A204.1 (cell line): Measurements from ENCODE around the gene ACP4.
A peak's percentile ranks its signal among the peaks of the same experiment; 100 is the strongest.
"Not testable (repeated sequence)": the region's sequence is repeated elsewhere in the genome, so short reads cannot be mapped to it uniquely, and the experiment has no call there.

Experiments used
- FAIRE-seq: peaks from 2 replicates; lab custom pipeline; 2012; peaks lifted over from hg19 to GRCh38; lab: Jason Lieb, UNC

ACP4 gene

GRCh38 chr19:50797781-50798658 lies 7.8 kb downstream of the ACP4 start:
- FAIRE-seq, result no peak

DNA sequence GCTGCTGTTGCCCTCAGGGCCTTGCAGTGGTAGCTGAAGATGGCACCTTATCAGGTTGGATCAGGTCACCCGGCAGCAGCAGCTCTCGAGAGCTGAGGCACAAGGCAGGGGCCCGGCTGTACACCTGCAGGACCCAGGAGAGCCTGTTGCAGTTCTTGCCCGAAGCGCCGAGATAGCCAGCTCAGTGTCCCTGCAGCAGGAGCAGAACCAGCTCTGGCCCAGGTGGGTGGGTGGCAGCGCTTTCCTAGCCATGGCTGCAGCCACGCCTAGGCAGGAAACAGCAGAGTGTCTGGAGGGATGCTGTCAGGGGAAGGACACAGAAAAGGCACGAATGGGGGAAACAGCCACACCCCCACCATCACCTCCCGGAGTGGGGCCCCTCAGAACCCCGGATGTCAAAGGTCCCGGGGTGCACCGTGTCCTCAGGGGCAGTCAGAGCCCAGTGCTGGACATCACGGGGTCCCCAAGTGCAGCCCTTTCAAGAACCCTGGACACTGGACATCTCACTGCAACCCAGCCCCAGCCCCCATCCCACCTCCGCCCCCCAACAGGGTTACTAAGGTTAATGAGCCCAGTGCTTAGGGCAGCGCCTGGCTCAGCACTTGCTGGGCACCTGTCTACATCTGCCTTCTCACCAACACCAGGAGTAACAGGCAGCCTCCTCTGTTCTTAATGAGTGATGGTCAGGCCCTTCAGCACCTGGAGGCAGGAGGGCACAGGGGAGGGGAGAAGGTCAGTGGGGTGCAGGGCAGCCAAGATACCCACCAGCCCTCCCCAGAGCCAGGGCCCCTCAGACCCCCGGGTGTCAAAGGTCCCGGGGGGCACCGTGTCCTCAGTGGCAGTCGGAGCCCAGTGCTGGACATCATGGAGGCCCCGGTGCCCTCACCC lies 8.7 kb downstream of the ACP4 start:
- no peak for FAIRE-seq

- no peak for FAIRE-seq
Observed at GRCh38 chr19:50799547-50799851, 9.3 kb downstream of the ACP4 start.

DNA sequence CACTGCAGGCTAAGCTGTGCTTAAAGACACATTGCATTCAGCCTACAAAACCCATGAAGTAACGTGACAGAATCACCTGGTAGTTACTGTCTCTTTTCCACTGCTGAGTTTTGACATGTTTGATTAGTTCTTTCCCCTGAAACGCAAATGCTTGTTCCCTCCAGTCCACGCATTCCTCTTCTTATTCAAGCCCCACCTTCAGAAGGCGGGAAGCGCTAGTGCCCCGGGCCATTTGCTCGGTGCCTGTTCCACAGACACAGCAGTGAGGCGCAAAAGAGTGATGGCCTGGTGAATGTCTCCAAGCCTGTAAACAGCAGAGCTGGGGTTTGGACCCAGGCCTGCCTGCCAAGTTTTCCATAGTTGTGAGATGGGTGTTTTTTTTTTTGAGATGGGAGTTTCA lies 10.9 kb downstream of the ACP4 start:
- FAIRE-seq, result no peak

DNA sequence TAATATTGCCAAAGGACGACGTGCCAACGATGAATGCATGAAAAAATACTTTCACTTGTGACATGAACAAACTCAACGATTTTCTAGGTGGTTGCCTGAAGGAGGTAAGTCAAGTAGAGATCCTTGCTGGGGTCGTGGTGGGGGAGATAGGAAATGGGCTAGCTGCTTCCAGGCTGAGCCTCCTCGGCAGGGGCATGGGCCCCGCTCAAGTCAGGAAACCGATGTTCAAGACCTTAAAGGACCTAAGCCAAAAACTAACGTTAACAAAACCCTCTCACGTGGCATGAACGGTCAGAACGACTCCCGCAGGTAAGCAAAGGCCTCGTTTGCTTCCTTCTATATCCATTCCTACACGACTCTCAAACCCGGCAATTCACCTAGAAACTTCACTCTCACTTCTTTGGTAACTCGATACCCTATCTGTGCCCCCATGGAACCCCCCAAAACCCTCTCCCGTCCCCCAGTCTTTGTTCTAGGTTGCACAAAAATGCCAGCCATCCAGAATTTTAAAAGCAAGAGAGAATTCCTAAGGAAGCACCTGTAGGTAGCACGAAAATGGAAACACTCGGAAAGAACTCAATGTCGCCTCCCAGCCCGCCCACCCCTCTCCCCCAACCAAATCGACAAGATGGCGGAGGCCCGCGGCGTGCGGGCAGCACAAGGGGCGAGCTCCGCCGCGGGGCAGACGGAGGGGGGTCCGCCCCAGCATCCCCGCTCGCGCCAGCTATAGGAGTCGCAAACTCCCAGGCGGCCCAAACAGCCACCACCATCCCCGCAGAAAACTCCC lies 13.6 kb downstream of the ACP4 start:
- no peak for FAIRE-seq

GRCh38 chr19:50804420-50805272 lies 14.4 kb downstream of the ACP4 start:
- FAIRE-seq, result peak; percentile 95

DNA sequence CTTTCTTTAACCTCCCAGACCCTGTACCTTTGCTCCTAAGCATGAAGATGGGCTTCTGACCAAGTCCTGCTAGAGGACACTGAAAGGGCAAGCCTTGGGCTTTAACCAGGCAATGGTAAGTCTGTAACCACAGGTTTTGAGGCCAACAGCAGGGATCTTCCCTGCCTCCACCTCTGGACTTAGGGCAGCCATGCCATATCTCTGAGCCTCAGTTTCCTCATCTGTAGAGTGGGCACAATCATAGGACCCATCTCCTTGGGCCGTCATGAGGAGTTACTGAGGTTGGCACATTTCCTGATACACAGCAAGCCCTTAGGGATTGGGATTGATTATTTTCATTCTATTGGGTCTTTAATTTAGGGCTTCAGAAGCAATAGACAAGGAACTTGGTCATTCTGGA lies 18.6 kb downstream of the ACP4 start:
- FAIRE-seq, result no peak

- not testable (repeated sequence) for FAIRE-seq
Observed at GRCh38 chr19:50811622-50812238, 21.5 kb downstream of the ACP4 start.

DNA sequence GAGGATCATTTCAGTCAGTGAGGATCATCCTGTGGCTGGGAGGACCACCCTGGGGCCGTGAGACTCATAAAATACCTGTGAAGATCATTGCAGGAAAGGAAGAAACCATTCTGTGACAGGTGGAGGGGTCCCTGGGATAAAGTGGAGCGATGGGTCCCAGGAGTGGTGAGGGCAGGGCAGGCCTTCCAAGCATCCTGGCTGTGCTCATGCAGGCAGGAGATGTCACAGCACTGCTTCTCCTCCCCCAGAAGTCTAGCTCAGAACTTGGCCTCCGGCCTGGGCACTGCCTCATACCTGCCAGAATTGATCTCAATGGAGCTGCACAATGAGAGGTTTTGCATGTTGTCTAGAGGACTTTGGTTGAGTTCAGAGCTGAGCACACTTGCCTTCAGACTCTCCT lies 22.3 kb downstream of the ACP4 start:
- FAIRE-seq, result no peak

GRCh38 chr19:50814883-50815282 lies 24.7 kb downstream of the ACP4 start:
- FAIRE-seq, result no peak

- FAIRE-seq, result no peak
Observed at GRCh38 chr19:50815439-50815838, 25.2 kb downstream of the ACP4 start.

DNA sequence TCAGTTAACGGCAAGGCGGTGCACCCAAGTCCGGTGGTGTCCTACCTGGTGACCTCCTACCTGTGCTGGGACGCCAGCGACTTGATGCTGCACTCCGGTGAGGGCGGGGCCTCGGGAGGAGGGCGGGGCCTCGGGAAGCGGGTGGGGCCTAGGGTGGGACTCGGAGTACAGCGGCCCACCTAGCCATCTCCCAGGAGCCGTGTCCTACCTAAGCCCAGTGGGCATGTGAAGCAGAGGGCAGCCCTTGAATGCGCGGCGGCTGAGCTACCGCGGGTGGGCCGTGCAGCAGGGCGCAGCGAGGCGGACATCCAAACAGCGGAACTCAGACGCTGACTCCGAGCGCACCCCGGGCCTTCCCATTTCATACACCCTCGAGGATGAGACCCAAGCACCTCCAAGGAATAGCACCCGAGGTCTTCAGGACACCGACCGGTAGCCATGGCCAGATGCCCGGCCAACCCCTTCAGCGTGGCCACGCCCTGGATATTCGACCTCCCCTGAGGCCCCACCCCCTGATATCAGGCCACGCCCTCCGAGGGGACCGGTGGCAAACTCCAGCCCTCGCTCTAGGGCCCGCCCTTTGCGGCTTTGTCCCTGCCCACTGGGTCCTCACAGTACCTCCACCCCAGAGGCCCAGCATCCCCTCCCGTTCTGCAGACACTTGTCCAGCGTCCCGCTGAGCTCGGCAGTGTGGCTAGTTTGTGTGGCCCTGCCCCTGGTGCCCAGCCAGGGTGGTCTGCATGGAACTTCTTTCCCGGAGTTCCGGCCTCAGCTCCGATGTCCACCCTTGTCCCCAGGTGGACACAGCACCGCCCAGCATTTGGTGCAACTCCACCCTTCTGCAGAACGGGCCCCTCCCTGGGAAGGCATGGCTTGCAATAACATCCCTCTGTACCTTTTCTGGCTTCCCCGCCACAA lies 28.0 kb downstream of the ACP4 start:
- FAIRE-seq, result no peak

GRCh38 chr19:50818859-50819472 lies 28.8 kb downstream of the ACP4 start:
- FAIRE-seq, result no peak

DNA sequence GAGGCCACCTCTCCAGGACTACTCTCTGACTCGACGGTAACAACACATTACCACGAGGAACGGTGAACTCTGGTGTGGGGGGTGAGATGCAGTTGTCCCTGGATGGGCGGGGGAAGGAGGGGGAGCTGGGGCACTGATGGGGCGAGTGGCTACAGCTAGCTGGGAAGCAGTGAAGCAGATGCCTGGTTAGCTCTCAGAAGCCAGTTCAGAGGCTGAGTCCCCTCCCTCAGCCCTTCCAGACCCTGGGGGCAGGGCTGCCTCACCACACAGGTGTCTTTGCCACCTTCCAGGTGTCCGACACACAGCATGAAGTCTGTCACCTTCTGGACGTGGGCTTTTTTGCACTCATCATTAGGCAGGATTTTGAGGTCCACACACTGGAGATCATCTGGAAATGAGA lies 29.4 kb downstream of the ACP4 start:
- FAIRE-seq, result no peak

DNA sequence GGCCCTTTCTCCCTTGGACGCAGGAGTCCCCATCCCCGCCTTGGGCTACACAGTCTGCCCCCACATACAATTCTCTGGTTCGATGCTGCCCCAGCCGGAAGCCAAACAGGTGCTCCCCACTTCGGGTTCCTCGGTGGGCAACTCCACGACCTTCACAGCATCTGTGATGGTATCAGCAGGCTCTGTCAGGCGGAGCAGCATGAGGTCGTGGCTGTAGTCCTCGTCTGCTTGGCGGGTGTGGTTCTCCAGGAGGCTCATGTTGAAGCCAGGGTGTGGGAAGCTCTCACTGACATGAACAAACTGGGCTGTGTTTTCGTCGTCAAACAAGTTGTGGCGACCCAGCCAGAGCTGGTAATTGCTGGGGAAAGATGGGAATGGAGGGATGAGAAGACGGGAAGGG lies 29.9 kb downstream of the ACP4 start:
- FAIRE-seq, result no peak

DNA sequence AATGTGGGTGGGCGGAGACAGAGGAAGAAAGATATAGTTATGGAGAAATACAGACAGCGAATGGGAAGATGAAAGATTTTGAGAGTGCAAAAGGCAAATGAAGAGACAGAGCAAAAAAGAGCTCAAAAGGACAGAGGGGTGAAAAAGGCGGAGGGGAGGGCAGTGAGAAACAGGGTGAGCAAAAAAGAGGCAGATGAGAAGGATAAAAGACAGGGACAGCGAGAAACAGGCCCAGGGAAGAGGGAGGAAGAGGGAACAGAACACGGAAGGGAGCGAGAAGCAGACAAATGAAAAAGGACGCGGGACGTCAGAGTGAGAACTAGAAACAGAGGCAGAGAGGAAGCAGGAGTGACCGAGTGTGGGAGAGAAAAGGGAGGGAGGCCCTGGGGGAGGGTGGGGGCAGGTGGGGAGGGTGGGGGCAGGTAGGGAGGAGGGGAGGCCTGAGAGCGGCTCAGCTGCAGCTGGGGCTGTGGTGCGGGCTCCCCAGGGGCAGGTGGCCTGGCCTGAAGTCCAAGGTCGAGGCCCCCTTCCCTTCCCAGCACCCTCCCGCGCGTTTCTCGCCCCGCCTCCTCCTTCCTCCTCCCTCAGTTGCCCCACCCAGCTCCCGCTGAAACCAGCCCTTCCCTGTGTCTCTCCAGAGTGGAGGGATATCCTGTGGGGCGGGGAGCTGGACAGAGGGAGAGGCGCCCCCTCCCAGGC lies 30.5 kb downstream of the ACP4 start:
- FAIRE-seq, result no peak

DNA sequence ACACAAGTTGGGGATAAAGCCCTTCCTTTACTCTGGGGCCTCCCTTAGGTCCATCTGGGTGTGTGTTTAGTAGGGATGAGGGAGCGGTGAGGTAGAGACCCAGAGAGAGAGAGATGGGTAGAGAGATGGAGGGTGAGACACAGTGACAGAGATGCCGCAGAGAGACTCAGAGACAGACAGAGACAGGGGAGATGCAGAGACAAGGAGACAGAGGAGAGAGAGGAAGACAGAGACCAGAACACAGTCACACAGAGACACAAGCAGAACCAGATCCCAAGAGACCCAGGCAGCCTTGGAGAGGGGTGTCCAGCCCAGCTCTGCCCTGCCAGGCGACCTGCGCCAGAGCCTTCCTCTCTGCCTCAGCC lies 31.0 kb downstream of the ACP4 start:
- FAIRE-seq, result no peak

- FAIRE-seq, result no peak
Observed at GRCh38 chr19:50821622-50822021, 31.4 kb downstream of the ACP4 start.

GRCh38 chr19:50822661-50823208 lies 32.5 kb downstream of the ACP4 start:
- FAIRE-seq, result no peak
